GM12878 (cell line): ENCODE measurements around the gene RABEP2.

Experiments
- BCL11A ChIP-seq: IDR thresholded peaks from 2 replicates; pipeline ENCODE4 v1.6.1; 2011; ENCODE audit warnings: low read depth, low read length
- EP300 ChIP-seq, 2 experiments: fragments of 150-350 bp in 1 of 2; IDR thresholded peaks; 2 replicates each; pipeline ENCODE4 v1.6.1; 2011 to 2012; ENCODE audit warnings: low read depth in 2 of 2, low read length in 2 of 2, borderline replicate concordance in 1 of 2, improper control_type of control experiment in 1 of 2, inconsistent platforms in 1 of 2; ENCODE audit not compliant: control insufficient read depth in 1 of 2
- EZH2 ChIP-seq: IDR thresholded peaks from 2 replicates; pipeline ENCODE4 v1.6.1; 2012; ENCODE audit warnings: low read depth, mild to moderate bottlenecking, control low read depth, inconsistent platforms, low read length, borderline replicate concordance; ENCODE audit not compliant: control insufficient read depth
- MTA3 ChIP-seq: IDR thresholded peaks from 2 replicates; pipeline ENCODE4 v1.6.1; 2012; ENCODE audit warnings: low read length, inconsistent platforms, borderline replicate concordance
- POLR2A ChIP-seq: IDR thresholded peaks from 2 replicates; pipeline ENCODE4 v1.6.1; 2011; ENCODE audit warnings: low read depth, mild to moderate bottlenecking, low read length
- REST ChIP-seq: IDR thresholded peaks from 2 replicates; pipeline ENCODE4 v1.6.1; 2012; ENCODE audit warnings: mild to moderate bottlenecking, low read depth, low read length
- YY1 ChIP-seq: IDR thresholded peaks from 2 replicates; pipeline ENCODE4 v1.6.1; 2011; ENCODE audit warnings: low read depth, mild to moderate bottlenecking, low read length
- TF ChIP-seq, protein P1 (sequence below), 3 experiments: IDR thresholded peaks in 2 of 3; conservative IDR thresholded peaks in 1 of 3; 2 replicates each; pipeline ENCODE4 v1.5.1; 2011; ENCODE audit warnings: low read depth in 3 of 3, low read length in 3 of 3, mild to moderate bottlenecking in 3 of 3, control low read depth in 2 of 3, moderate library complexity in 2 of 3, inconsistent platforms in 1 of 3, mixed read lengths in 1 of 3; ENCODE audit not compliant: control insufficient read depth in 2 of 3, insufficient read depth in 1 of 3; ENCODE audit errors: extremely low read depth in 1 of 3
- TF ChIP-seq, protein P2 (sequence below): IDR thresholded peaks from 2 replicates; pipeline ENCODE4 v1.6.1; 2012; ENCODE audit warnings: low read length, inconsistent platforms

DNA sequence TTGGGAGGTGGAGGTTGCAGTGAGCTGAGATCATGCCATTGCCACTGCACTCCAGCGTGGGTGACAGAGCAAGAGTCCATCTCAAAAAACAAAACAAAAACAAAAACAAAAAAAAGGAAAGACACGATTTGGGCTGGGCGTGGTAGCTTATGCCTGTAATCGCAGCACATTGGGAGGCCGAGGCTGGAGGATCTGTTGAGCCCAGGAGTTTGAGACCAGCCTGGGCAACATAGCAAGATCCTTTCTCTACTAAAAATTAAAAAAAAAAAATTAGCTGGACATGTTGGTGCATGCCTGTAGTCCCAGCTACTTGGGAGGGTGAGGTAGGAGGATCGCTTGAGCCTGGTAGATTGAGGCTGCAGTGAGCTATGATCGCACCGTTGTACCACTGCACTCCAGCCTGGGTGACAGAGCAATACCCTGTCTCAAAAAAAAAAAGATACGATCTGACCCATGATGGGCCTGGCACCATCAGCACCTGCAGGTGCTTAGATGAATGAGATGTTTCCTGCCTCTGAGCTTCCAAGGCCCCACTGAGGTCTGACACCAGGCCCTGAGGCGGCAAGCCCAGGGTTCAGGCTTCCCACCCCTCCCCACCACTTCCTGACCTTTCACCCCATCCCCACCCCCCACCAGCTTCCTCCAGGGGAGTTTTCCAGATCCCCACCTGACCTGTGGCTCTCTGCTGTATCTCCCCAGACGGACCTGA lies 25.0 kb downstream of the RABEP2 start:
- TF ChIP-seq POLR2A (no peak), EP300 (IDR thresholded peaks at IDR 0.05; ENCODE audit: borderline replicate concordance in 1 of 2, control insufficient read depth in 1 of 2, low read depth in 2 of 2, low read length in 2 of 2) (no peak), BCL11A (no peak), REST (no peak), MTA3 (no peak), EZH2 (no peak), YY1 (no peak)
- TF ChIP-seq, protein P1, sequence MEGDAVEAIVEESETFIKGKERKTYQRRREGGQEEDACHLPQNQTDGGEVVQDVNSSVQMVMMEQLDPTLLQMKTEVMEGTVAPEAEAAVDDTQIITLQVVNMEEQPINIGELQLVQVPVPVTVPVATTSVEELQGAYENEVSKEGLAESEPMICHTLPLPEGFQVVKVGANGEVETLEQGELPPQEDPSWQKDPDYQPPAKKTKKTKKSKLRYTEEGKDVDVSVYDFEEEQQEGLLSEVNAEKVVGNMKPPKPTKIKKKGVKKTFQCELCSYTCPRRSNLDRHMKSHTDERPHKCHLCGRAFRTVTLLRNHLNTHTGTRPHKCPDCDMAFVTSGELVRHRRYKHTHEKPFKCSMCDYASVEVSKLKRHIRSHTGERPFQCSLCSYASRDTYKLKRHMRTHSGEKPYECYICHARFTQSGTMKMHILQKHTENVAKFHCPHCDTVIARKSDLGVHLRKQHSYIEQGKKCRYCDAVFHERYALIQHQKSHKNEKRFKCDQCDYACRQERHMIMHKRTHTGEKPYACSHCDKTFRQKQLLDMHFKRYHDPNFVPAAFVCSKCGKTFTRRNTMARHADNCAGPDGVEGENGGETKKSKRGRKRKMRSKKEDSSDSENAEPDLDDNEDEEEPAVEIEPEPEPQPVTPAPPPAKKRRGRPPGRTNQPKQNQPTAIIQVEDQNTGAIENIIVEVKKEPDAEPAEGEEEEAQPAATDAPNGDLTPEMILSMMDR (IDR thresholded peaks at IDR 0.05 in 2 of 3, conservative IDR thresholded peaks at IDR 0.05 in 1 of 3; ENCODE audit: control insufficient read depth in 2 of 3, extremely low read depth in 1 of 3, insufficient read depth in 1 of 3, low read depth in 3 of 3, low read length in 3 of 3): no peak
- TF ChIP-seq, protein P2, sequence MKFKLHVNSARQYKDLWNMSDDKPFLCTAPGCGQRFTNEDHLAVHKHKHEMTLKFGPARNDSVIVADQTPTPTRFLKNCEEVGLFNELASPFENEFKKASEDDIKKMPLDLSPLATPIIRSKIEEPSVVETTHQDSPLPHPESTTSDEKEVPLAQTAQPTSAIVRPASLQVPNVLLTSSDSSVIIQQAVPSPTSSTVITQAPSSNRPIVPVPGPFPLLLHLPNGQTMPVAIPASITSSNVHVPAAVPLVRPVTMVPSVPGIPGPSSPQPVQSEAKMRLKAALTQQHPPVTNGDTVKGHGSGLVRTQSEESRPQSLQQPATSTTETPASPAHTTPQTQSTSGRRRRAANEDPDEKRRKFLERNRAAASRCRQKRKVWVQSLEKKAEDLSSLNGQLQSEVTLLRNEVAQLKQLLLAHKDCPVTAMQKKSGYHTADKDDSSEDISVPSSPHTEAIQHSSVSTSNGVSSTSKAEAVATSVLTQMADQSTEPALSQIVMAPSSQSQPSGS: no peak
